Measurements from ENCODE around the gene C16orf89.
"Not testable (repeated sequence)": the region's sequence is repeated elsewhere in the genome, so short reads cannot be mapped to it uniquely, and the experiment has no call there.

The C16orf89 gene

DNA sequence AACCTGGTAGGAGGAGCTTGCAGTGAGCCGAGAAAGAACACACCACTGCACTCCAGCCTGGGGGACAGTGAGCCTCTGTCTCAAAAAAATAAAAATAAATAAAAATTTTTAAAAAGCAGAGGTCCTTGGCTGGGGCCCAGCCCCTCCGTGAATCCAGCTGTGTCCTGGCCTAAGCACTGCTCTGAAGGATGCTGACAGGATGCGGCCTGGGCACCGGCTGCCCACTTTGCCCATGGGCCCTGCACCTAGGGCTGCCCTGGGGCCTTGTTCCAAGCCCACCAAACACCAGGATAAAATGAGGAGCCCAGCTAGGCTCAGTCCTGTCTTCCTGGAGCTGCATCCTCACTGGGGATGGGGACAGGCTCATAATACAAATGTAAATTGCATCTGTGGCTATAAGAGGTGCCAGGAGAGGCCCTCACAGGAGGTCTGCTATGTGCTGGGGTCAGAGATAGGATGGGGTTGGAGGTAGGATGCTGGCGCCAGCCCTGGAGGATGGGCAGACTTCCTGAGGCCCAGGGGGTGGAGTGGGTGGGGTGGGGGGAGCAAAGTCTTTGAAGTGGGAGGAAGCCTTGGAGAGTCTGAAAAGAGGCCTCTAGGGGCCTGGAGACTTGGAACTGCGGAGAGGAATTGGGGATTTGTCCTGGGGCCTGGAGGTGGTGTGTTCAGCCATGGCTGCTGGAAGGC lies 6.2 kb downstream of the C16orf89 start:
- DNase-seq = no peak

DNA sequence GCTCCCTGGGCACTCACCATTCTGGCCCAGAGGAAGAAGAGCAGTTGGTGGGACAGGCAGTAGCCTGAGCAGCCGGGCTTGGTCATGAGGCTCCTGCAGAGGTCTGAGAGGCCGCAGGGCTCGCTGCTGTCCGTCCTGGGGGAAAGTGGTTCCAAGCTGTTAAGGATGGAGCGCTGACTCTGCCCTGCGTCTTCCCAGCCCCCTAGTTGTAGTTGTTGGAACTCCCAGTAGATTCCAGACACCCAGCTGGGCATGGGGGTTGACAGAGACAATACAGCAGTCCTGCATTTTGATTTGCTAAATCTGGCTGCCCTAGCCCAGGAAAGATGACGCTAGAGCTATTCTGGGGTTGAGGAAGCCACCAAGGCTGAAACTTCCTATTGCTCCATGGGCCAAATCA lies 7.3 kb downstream of the C16orf89 start:
- DNase-seq = no peak

DNA sequence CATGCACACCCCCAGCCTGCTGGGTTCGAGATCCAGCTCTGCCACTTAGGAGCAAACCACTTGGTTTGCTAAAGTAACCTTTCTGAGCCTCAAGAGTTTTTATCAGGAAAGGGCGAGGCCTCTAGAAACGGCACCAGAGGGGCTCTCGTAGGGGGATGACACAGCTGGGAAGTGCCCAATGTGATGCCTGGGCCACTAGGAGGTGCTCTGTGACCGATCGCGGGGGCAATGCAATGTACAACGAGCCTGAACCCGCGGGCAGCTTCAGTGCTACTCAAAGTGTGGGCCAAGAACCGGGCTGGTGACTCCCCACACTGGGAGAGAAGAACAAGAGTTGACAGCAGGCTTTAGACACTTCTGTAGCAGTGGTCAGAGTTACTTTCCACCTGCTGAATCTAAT lies 9.4 kb downstream of the C16orf89 start:
- DNase-seq = peak; percentile 6

DNA sequence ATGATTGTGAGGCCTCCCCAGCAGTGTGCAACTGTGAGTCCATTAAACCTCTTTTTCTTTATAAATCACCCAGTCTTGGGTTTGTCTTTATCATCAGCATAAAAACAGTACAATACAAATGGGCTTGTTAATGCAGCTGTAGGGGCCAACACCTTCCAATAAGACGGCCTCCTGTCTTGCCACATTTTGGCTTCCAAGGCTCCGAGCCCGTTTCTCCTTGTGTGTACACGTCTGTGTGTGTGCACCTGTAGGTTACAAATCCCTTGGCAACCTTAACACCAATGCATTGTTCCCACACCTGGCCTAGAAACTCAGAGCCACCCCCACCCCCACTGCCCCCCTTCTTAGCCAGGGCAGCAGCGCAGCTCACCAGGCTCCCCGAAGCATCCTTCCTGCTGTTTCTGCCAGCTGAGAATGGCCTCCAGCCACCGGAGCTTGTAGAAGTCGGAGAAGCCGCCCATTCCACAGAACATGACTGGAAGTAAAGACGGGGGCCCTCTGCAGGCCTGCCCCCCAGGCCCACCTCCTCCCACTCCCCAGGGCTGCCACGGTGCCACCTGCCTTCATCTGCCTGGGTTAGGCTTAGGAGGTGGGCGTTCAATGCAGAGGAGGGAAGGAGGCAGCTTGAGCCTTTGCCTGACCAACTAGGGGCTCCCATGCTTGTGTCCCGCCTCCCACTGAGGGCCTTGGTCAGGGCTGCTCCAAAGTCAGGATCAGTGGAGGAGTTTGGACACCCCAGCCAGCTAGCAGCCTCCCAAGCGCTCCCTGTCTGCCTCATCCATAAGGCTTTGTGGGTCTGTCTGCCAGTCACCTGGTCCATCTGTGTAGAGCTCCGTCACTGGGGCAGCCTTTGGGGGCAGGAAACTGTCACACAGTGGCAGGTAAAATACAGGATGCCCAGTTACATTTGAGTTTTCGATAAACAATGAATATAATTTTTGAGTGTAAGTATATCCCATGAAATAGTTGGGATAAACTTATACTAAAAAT lies 10.6 kb downstream of the C16orf89 start:
- no peak for DNase-seq

DNA sequence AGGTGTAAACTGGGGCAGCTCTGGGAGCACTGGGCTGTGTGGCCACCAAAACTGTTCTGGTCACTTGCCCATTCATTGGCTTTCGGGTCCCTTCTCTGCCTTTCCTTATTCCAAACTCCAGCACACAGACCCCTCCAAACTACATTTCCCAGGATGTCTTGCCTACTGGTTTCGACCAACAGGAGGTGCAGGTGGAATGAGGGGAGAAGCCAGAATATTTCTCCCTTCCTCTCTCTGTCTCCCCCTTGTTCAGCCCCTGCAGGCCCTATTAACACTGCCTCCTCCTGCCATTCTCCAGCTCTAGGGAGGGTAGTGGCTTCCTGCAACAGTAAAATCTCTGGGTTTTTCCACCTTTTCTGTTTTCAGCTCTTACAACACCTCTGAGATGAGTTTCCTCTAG lies 18.8 kb downstream of the C16orf89 start:
- no peak for DNase-seq

DNA sequence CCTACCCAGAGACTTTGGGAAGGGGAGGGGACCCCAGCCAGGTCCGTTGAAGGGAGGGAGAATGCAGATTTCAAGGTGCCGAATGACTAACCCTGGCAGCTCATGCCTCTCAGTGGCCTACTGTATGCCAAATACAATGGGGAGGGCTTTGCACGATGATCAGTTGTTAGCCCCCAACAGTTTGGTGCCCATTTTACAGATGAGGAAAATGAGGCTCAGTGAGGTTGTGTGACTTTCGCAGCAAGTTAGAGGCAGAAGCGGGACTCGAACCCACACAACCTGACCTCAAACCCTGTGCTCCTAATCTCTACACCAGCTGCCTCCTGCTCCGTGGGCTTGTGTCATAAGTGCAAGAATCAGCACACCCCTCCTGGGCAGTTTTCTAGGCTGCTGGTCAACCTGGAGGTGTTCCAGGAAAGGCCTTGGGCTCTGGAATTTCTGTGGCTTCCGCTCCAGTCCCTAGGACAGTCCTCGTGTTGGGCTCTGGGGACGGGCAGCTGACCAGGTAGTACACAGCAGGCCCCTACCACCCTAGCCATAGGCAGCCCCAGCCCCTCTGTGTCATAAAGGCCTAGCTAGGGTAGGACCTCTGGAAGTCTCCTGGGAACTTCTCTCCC lies 20.1 kb downstream of the C16orf89 start:
- DNase-seq = no peak

DNA sequence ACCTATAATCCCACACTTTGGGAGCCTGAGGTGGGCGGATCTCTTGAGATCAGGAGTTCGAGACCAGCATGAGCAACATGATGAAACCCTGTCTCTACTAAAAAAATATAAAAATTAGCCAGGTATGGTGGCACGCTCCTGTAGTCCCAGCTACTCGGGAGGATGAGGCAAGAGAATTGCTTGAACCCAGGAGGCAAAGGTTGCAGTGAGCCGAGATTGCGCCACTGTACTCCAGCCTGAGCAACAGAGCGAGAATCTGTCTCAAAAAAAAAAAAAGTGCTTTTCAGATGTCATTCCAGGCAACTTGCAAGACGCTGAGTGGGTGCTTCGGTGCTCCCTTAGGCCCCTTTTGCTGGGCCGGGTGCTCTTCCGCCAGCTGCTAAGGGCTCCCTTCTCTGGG lies 21.2 kb downstream of the C16orf89 start:
- not testable (repeated sequence) for DNase-seq

DNA sequence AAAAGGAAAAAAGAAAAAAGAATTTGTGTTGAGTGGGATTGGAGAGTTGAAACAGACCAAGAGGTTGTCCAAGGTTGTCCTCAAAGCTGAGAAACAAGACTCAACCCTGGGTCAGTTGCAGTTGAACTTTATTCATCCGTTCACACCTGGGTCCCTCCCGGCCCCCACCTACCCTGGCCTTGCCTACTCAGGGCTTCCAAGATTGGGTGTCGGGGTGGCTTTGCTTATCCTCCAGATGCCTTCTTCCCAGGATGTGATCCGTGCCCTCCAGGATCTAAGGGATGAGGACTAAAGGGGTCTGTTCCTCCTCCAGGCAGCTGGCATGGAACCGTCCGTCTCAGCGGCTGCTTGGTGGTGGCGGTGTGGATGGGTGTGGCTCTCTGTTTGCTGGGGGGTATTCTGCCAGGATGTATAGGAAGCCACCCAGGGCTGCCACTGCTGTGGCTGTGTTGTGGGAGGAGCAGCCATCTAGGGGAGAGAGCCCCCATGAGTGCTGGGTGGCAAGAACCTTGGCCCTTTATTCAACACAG lies 21.7 kb downstream of the C16orf89 start:
- no peak for DNase-seq

DNA sequence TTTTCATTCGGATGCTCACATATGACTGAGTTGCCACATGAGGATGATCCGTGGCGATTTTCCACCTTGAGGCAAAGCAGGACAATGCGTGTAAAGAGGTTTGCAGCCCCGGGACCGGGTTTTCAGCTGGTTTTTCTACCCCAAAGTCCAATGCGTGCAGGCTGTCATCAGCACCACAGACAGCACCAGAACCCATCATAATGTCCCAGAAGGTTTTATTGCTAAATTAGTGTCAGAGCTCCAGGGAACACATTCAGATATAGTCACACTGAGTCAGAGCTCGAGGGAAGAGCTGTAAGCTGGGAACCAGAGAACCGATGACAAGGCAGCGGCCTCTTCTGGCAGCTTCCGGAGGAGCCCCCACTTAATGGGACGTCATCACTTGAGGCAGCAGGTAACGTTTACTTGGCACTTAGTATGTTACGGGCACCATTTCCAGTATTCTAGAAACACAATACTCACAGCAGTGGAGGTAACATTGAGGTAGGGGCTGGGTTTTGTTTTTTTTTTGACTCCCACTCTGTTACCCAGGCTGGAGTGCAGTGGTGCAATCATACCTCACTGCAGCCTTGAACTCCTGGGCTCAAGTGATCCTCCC lies 23.1 kb downstream of the C16orf89 start:
- no peak for DNase-seq

DNA sequence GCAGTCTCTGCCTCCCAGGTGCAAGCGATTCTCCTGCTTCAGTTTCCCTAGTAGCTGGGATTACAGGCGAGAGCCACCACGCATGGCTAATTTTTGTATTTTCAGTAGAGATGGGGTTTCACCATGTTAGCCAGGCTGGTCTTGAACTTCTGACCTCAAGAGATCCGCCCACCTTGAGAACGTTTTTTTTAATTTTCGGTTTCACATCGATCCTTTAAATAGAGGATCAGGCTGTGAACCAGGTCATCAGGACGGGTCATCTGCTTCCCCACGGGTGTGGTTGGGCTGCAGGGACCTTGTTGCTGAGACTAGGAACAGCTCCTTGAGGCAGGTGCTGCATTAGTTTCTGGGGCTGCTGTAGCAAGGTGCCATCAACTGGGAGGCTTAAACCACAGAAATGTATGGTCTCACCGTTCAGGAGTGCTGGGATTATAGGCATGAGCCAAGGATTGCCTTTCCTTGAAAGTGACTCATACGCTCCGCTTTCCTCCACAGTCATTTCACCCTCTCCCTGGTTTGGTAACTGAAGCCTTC lies 24.1 kb downstream of the C16orf89 start:
- DNase-seq = no peak

DNA sequence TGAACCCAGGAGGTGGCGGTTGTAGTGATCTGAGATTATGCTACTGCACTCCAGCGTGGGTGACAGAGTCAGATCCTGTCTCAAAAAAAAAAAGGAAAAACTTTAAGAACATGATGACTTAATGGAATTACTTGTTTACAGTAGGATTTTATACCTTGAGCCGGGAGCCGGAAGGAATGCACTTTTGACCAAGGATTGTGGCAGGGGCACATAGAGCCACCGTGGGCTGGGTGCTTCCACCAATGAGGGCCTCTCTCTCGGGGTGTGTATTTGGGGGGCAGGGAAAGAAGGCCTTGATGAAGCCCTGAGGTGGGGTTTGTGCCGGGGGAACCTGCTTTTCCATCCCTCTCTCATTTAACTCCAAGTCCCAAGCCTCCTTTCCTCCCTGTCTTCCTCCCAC lies 25.3 kb downstream of the C16orf89 start:
- DNase-seq = no peak

DNA sequence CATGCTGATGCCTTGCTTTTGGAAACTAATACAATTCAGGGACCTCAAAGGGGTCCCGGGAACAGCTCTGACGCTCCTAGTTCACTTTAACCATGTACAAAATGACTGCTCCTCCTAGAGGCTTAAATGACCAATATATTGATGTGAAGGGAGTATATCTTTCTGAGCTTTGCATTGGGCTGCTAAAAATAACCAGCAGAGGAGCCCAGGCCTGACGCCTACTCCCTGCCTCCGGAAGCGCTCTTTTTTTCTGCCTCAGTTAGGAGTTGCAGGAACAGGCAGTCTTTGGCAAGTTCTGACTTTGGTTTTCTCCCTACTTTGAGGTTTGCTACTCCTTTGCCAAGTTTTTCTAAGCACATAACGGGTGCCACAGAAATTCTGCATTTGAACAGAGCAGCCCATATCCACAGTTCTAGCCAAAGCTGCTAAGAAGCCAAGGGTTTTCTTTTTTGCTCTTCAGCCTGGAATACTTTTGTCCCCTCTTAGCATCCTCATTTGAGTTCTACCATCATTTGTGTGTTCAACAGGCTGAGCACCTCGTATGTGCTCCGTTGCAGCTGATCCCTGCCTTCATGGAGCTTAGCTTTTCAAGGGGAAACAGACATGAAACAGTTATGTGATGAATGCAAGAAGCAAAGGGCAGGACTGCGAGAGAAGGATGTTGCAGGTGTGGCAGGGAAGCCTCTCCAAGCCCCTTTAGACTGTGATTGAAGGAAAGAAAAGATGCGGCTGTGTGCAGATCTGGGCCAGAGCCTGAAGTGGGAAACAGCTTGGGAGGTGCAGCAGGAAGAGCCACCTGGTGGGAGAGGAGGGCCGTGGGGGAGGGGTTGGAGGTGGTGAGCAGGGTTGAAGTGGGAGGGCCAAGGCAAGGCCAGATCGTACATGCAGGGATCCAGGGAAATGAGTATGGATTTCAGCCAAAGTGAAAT lies 29.3 kb downstream of the C16orf89 start:
- no peak for DNase-seq

DNA sequence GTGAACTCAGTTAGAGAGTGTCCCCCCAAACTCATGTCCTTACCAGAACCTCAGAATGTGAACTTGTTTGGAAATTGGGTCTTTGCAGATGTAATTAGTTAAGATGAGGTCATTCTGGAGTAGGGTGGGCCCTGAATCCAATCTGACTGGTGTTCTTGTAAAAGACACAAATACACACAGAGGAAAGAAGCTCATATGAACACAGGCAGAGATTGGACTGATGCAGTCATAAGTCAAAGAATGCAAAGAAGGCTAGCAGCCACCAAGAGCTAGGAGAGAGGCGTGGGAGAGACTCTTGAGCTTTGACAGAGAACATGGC lies 29.9 kb downstream of the C16orf89 start:
- no peak for DNase-seq

DNA sequence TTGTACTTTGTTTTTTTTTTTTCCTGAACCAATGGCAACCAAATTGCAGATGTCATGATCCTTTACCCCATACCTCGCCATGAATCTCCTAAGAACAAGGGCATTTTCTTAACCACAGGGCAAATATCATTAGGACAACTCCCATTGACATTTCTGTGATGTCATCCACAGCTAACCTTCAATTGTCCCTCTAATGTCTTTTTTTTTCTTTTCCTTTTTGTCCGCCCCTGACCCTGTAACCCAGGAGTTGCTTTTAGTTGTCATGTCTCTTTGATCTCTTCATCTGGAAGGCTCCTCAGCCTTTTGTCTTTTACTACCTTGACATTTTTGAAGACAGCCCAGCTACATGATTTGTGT lies 31.6 kb downstream of the C16orf89 start:
- DNase-seq = no peak

DNA sequence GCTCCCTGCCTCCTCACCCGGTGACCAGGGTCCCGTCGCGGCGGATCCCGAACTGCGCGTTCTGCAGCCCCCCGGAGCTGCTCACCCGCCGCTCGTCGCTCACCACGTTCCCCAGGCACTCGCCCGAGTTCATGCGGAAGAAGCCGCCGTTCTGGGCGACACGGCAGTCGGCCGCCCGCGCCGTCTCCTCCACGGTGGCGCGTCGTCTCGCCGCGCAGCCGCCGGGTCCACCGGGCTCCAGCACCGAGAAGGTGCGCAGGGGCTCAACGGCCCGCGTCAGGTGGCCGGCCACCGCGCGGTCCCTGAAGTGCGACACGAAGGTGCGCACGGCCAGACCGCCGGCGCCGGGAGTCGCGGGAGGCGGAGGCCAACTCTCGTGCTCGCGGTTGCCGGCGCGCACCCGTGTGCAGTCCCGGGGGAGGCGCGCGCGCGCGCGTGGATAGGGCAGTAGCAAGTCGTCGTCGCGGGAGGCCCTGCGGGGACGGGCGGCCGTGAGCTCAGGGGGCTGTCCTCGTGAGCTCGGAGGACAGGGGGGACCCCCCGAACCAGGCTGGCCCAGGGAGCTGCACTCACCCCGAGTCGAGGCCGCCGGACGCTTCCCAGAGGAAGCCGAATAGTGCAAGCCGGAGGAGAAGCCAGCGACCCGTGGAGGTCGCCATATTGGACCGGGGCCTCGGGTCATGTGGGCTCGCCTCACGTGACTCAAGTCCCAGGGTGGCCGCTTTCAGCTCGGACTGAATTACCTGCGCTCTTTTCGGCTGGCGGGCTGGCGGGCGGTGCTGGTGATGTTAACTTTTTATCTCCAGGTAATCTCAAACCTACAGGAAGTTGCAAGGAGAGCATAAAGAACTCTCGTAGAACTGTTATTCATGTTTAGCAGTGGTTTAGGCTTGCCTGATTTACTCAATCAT lies 32.2 kb downstream of the C16orf89 start, which contains the start of gene NAGPA:
Gene NAGPA (minus strand): TSS at position 680 of the 911 bp plus-strand sequence. CDS start 21 bp downstream, at position 659.
- DNase-seq = peak; percentile 78

DNA sequence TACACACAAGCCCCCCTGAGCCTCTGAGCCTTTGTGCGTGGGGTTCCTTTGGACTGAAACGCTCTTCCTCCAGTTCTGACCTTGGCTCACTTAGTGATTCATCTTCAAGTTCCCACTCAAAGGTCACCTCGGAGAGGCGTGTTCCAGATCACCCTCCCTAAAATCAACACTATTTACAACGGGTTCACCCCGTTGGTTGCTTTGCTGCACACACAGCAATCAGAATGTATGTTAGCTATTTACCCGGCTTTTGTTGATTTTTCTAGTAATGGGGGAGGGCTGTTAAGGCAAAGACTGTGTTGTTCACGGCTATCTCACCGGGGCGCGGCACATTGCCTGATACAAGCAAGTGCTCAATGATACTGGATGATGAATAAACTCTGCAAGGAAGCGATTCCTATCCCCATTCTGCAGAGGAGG lies 33.0 kb downstream of the C16orf89 start:
- DNase-seq = no peak

DNA sequence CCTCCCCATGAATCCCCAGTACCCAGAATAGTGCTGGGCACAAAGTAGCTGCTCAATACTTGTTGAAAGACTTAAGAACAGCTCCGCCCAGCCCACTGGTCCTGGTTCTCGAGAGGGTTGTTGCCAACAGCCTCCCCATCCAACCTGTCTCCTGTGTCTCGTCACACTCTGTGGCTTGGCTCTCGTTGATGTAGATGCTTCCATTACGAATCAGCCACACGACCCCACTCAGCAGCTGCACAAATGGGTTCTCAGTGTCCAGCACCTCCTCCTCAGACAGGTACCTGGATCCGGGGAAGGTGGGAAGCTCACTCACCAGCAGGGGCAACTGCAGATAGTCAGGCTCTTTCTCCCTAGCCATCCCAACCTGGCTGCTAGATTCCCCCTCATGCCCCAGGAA lies 34.2 kb downstream of the C16orf89 start:
- DNase-seq = no peak

DNA sequence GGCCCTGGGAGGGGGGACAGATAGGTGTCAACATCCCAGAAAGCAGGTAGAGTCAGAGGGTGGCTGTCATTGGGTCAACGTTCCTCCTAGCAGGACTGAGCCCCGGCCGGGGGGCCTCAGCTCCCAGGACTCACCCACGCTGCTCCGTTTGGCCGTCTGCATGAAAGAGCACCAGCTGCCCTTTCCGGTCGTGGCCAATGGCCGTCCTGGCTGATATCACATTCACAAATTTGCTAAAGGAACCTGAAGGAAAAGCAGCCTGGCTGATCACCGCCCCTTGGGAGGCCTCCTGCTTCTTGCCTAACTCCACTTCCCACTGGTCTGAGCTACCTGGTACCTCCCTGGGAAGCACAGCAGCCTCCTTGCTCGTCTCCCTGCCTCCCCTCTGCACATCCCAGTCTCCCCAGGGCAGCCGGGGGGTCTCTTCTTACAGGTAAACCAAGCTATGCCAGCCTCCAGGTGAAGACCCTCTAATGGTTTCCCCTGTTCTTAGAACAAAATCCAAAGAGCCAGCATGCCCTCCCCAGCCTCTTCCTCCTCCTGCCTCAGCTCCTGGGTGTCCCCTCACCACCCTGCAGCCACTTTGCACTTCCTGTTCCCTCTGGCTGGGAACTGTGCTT lies 35.4 kb downstream of the C16orf89 start:
- no peak for DNase-seq

DNA sequence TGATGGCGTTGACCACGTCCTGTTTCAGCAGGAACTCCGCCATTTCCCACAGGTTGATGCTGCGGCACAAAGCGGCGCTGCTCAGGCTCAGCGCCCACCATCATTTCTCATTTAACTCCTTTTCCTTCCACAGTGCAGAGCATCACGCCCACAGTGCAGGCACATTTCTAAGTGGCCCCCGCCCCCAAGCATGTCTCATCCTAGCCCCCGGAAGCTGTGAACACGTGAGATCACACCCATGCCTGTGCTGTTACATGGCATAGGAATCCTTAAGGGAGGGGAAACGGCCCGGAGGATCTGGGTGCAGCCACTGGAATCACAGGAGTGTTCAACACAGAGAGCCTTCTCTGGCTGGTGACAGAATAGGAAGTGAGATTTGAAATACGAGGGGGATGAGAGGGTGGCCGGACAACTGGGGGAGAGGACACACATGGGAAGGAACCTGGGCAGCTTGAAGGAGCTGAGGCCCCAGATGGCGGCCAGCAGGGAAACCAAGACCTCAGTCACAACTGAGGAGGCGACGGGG lies 36.7 kb downstream of the C16orf89 start:
- no peak for DNase-seq

All from T-helper 9 cell (primary cell).